ENCODE results near the gene SAMD10. TPM values are rescaled to one million over a fixed set of nuclear protein-coding genes. Genes with fewer than 3 reads are reported as not detected.

SAMD10 gene
- polyA plus RNA-seq, 3 donors = 0.34 to 2.4 (median 0.67) TPM

GRCh38 chr20:63979229-63979556 is 249 bp downstream of the SAMD10 start:
- H3K9ac ChIP-seq (ENCODE audit: insufficient read depth, low read length, poor library complexity, severe bottlenecking) = peak overlapping the region; percentile 49
- peak overlapping the region; percentile 21 to 83 (median 67) for H3K4me3 ChIP-seq (replicated peaks in 1 of 3; ENCODE audit: low read depth in 2 of 3, low read length in 3 of 3)
- peaks cover 32 to 50% of the 10 kb centered on the region in 2 donors for H3K4me1 ChIP-seq (ENCODE audit: control insufficient read depth in 1 of 2, insufficient read depth in 2 of 2, low read length in 2 of 2)
- H3K9me3 Mint-ChIP-seq = peaks cover 0 to 2% (median 0%) of the 10 kb centered on the region in 7 donors
- H4K20me1 ChIP-seq (ENCODE audit: insufficient read depth, low read length) = no peaks in the 10 kb centered on the region
- peaks cover 0 to 5% of the 10 kb centered on the region in 2 donors for H3K27me3 ChIP-seq (ENCODE audit: control insufficient read depth in 2 of 2, insufficient read depth in 2 of 2, low read length in 2 of 2)
- TF ChIP-seq CTCF (IDR thresholded peaks at IDR 0.05) = no peak
- DNase-seq = no peak
- H3K27ac Mint-ChIP-seq = no peak overlapping the region
- WGBS (ENCODE audit: insufficient coverage) = under 1% methylated on average over 47 of the region's 47 CpGs
- intact Hi-C loops (cut with micrococcal nuclease) = no loop called here
- peak overlapping the region; percentile 99 for H3K4me2 ChIP-seq (replicated peaks; ENCODE audit: extremely low read depth, low read length, poor library complexity, severe bottlenecking)
- peak overlapping the region; percentile 92 for H2AFZ ChIP-seq (ENCODE audit: insufficient read depth, low read depth, low read length, poor library complexity, severe bottlenecking)
- H3K36me3 ChIP-seq (replicated peaks in 1 of 2; ENCODE audit: control insufficient read depth in 1 of 2, insufficient read depth in 2 of 2, low read length in 2 of 2) = peaks cover 10 to 18% of the 10 kb centered on the region in 2 donors
- peaks cover 41% of the 10 kb centered on the region for H3K4me1 Mint-ChIP-seq
- H3K9me3 ChIP-seq (replicated peaks in 1 of 2; ENCODE audit: control insufficient read depth in 1 of 2, insufficient read depth in 1 of 2, low read length in 2 of 2) = no peaks in the 10 kb centered on the region
- peaks cover 4 to 11% (median 10%) of the 10 kb centered on the region in 3 donors for H3K27me3 Mint-ChIP-seq (ENCODE audit: low read depth in 3 of 3)
- H3K27ac ChIP-seq (ENCODE audit: low read depth in 1 of 2, low read length in 2 of 2) = no peak overlapping the region
- peak overlapping the region; percentile 79 to 83 for H3K4me3 Mint-ChIP-seq
- H3K36me3 Mint-ChIP-seq = peaks cover 16 to 17% of the 10 kb centered on the region in 2 donors
- peaks cover 20% of the 10 kb centered on the region for H3K79me2 ChIP-seq (ENCODE audit: insufficient read depth, low read length)

GRCh38 chr20:63978319-63979228 is 868 bp downstream of the SAMD10 start:
- Mint-ChIP-seq H3K36me3 (peaks cover 10 to 13% of the 10 kb centered on the region in 2 donors), H3K4me3 (peak overlapping the region; percentile 79 to 83), H3K4me1 (peaks cover 47% of the 10 kb centered on the region), H3K27ac (no peak overlapping the region), H3K27me3 (ENCODE audit: low read depth in 3 of 3) (peaks cover 4 to 11% (median 10%) of the 10 kb centered on the region in 3 donors), H3K9me3 (peaks cover 0 to 2% (median 0%) of the 10 kb centered on the region in 7 donors)
- TF ChIP-seq CTCF (IDR thresholded peaks at IDR 0.05) = no peak
- H3K4me2 ChIP-seq (replicated peaks; ENCODE audit: extremely low read depth, low read length, poor library complexity, severe bottlenecking) = peak overlapping the region; percentile 99
- DNase-seq = peak in 2 of 3 donors; percentile 45 to 63
- H4K20me1 ChIP-seq (ENCODE audit: insufficient read depth, low read length) = no peaks in the 10 kb centered on the region
- intact Hi-C loops (cut with micrococcal nuclease) = no loop called here
- peak overlapping the region; percentile 21 to 83 (median 67) for H3K4me3 ChIP-seq (replicated peaks in 1 of 3; ENCODE audit: low read depth in 2 of 3, low read length in 3 of 3)
- peaks cover 7 to 12% of the 10 kb centered on the region in 2 donors for H3K36me3 ChIP-seq (replicated peaks in 1 of 2; ENCODE audit: control insufficient read depth in 1 of 2, insufficient read depth in 2 of 2, low read length in 2 of 2)
- peaks cover 20% of the 10 kb centered on the region for H3K79me2 ChIP-seq (ENCODE audit: insufficient read depth, low read length)
- peaks cover 34 to 57% of the 10 kb centered on the region in 2 donors for H3K4me1 ChIP-seq (ENCODE audit: control insufficient read depth in 1 of 2, insufficient read depth in 2 of 2, low read length in 2 of 2)
- peaks cover 0 to 5% of the 10 kb centered on the region in 2 donors for H3K27me3 ChIP-seq (ENCODE audit: control insufficient read depth in 2 of 2, insufficient read depth in 2 of 2, low read length in 2 of 2)
- H3K27ac ChIP-seq (ENCODE audit: low read depth in 1 of 2, low read length in 2 of 2) = no peak overlapping the region
- H3K9me3 ChIP-seq (replicated peaks in 1 of 2; ENCODE audit: control insufficient read depth in 1 of 2, insufficient read depth in 1 of 2, low read length in 2 of 2) = no peaks in the 10 kb centered on the region
- peak overlapping the region; percentile 49 for H3K9ac ChIP-seq (ENCODE audit: insufficient read depth, low read length, poor library complexity, severe bottlenecking)
- WGBS (ENCODE audit: insufficient coverage) = under 1% methylated on average over 39 of the region's 52 CpGs
- peak overlapping the region; percentile 92 for H2AFZ ChIP-seq (ENCODE audit: insufficient read depth, low read depth, low read length, poor library complexity, severe bottlenecking)
